Mononuclear cell (primary cell): ENCODE results near the gene CDH24. TPM values are rescaled to one million over a fixed set of nuclear protein-coding genes. Genes with fewer than 3 reads are reported as not detected.
"Not testable (repeated sequence)": the region's sequence is repeated elsewhere in the genome, so short reads cannot be mapped to it uniquely, and the experiment has no call there.

ENCODE experiments used
- H3K27me3 ChIP-seq: 2 replicates; pipeline ENCODE4 v1.6.0; 2011; ENCODE audit warnings: low read length, control low read depth; ENCODE audit not compliant: insufficient read depth
- H3K4me1 ChIP-seq: 2 replicates; pipeline ENCODE4 v1.5.1; 2011; ENCODE audit warnings: mild to moderate bottlenecking, low read length, control low read depth; ENCODE audit not compliant: insufficient read depth
- H3K4me3 ChIP-seq: 2 replicates; pipeline ENCODE4 v1.5.1; 2011; ENCODE audit warnings: mild to moderate bottlenecking, low read length, moderate library complexity
- H3K9me3 ChIP-seq: 2 replicates; pipeline ENCODE4 v1.5.1; 2011; ENCODE audit warnings: low read depth, mild to moderate bottlenecking, control low read depth, low read length
- total RNA-seq: library from RNA; depleted of rRNA; stranded (reverse); fragments of >200 nt; gene quantifications from one replicate; pipeline ENCODE4 v1.2.3, GENCODE V29; 2012

Gene CDH24
- total RNA-seq, 1 donor, result 0.63 TPM

- H3K27me3 ChIP-seq, result no peaks in the 10 kb centered on the region
- H3K4me1 ChIP-seq, result peaks cover 31% of the 10 kb centered on the region
- H3K4me3 ChIP-seq, result peak overlapping the region; percentile 75
- H3K9me3 ChIP-seq, result no peaks in the 10 kb centered on the region
Measured at GRCh38 chr14:23009483-23009938, 47.8 kb downstream of the CDH24 start.

- H3K9me3 ChIP-seq, result no peaks in the 10 kb centered on the region
- H3K4me3 ChIP-seq, result no peak overlapping the region
- H3K27me3 ChIP-seq, result no peaks in the 10 kb centered on the region
- peaks cover 31% of the 10 kb centered on the region for H3K4me1 ChIP-seq
Measured at GRCh38 chr14:23008831-23009230, 48.5 kb downstream of the CDH24 start.

GRCh38 chr14:23006544-23007419, 50.5 kb downstream of the CDH24 start:
- H3K4me1 ChIP-seq, result peaks cover 31% of the 10 kb centered on the region
- no peaks in the 10 kb centered on the region for H3K9me3 ChIP-seq
- H3K4me3 ChIP-seq, result peak overlapping the region; percentile 80
- no peaks in the 10 kb centered on the region for H3K27me3 ChIP-seq

- Histone ChIP-seq H3K27me3 (no peaks in the 10 kb centered on the region), H3K4me3 (peak overlapping the region; percentile 80), H3K4me1 (peaks cover 31% of the 10 kb centered on the region)
Measured at GRCh38 chr14:23006188-23006534, 51.2 kb downstream of the CDH24 start.

GRCh38 chr14:23005451-23006187, 51.7 kb downstream of the CDH24 start:
- Histone ChIP-seq H3K9me3 (no peaks in the 10 kb centered on the region), H3K27me3 (no peaks in the 10 kb centered on the region), H3K4me1 (peaks cover 31% of the 10 kb centered on the region), H3K4me3 (no peak overlapping the region)

More at GRCh38 chr14:23006188-23006534, 51.2 kb downstream of the CDH24 start:
- no peaks in the 10 kb centered on the region for H3K9me3 ChIP-seq

- H3K9me3 ChIP-seq, H3K4me3 ChIP-seq, H3K27me3 ChIP-seq: not testable (repeated sequence)
- H3K4me1 ChIP-seq, result peaks cover 27% of the 10 kb centered on the region
Measured at GRCh38 chr14:23004274-23004673, 53.0 kb downstream of the CDH24 start.

GRCh38 chr14:23002592-23002991, 54.7 kb downstream of the CDH24 start:
- H3K27me3 ChIP-seq, result no peaks in the 10 kb centered on the region
- no peaks in the 10 kb centered on the region for H3K9me3 ChIP-seq
- H3K4me1 ChIP-seq, result peaks cover 12% of the 10 kb centered on the region
- no peak overlapping the region for H3K4me3 ChIP-seq

- Histone ChIP-seq H3K4me3 (no peak overlapping the region), H3K27me3 (no peaks in the 10 kb centered on the region), H3K9me3 (no peaks in the 10 kb centered on the region), H3K4me1 (no peaks in the 10 kb centered on the region)
Measured at GRCh38 chr14:23000860-23001259, 56.5 kb downstream of the CDH24 start.

GRCh38 chr14:22998329-22999012, 58.8 kb downstream of the CDH24 start:
- Histone ChIP-seq H3K27me3 (no peaks in the 10 kb centered on the region), H3K9me3 (no peaks in the 10 kb centered on the region), H3K4me1 (no peaks in the 10 kb centered on the region), H3K4me3 (no peak overlapping the region)

GRCh38 chr14:22997676-22998323, 59.5 kb downstream of the CDH24 start:
- Histone ChIP-seq H3K4me3 (no peak overlapping the region), H3K9me3 (no peaks in the 10 kb centered on the region), H3K27me3 (no peaks in the 10 kb centered on the region), H3K4me1 (no peaks in the 10 kb centered on the region)

Other genes with a start within 250 kb of the CDH24 start
- 74.8 TPM for gene SLC7A7, start 242.1 kb downstream of the CDH24 start, total RNA-seq
- 8.7 TPM for gene MRPL52, start 227.6 kb downstream of the CDH24 start, total RNA-seq
- 2.9 TPM for gene MMP14, start 220.9 kb downstream of the CDH24 start, total RNA-seq
- gene LRP10, start 185.8 kb downstream of the CDH24 start, total RNA-seq, result 46.7 TPM
- gene REM2, start 174.3 kb downstream of the CDH24 start, total RNA-seq, result 2.1 TPM
- gene RBM23, start 138.4 kb downstream of the CDH24 start, total RNA-seq, result 122 TPM
- gene PRMT5, start 128.1 kb downstream of the CDH24 start, total RNA-seq, result 8.2 TPM
- gene HAUS4, start 100.4 kb downstream of the CDH24 start, total RNA-seq, result 41.2 TPM
- 0.21 TPM for gene AJUBA, start 75.0 kb downstream of the CDH24 start, total RNA-seq
- gene C14orf93, start 47.4 kb downstream of the CDH24 start, total RNA-seq, result 6.9 TPM
- 13.2 TPM for gene PSMB5, start 22.6 kb downstream of the CDH24 start, total RNA-seq
- not detected for gene PSMB11, start 15.3 kb downstream of the CDH24 start, total RNA-seq
- gene ACIN1, start 37.6 kb upstream of the CDH24 start, total RNA-seq, result 123 TPM
- 5.2 TPM for gene C14orf119, start 38.0 kb upstream of the CDH24 start, total RNA-seq
- not detected for gene CIROP, start 47.5 kb upstream of the CDH24 start, total RNA-seq
- 0.21 TPM for gene CEBPE, start 61.7 kb upstream of the CDH24 start, total RNA-seq
- 0.21 TPM for gene SLC7A8, start 126.1 kb upstream of the CDH24 start, total RNA-seq
- gene RNF212B, start 180.4 kb upstream of the CDH24 start, total RNA-seq, result 0.10 TPM
- gene HOMEZ, start 228.6 kb upstream of the CDH24 start, total RNA-seq, result 1.5 TPM
- gene PPP1R3E, start 245.3 kb upstream of the CDH24 start, total RNA-seq, result 12.5 TPM
- gene BCL2L2, start 249.3 kb upstream of the CDH24 start, total RNA-seq, result 3.4 TPM